Measurements from ENCODE around the gene ARHGAP26.

ARHGAP26 gene

DNA sequence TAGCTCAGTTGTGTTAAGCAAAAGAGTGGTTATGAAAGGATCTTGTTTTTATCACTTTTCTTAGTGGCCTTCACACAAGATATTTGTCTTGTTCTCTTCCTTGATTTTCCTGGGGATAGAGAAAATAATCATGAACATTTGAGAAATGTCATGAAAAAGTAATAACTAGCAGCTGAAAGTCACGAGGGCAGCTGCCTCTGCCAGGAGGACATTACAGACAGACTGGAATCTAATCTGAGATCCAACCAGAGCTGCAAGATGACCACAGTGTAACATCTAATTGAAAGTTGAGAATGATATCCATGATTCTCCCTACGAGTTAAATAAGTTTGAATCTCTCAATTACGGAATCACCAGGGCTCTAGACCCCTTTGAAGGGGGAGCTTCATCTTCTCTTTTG lies 274.9 kb downstream of the ARHGAP26 start:
- DNase-seq (ENCODE audit: low spot score) = no peak

DNA sequence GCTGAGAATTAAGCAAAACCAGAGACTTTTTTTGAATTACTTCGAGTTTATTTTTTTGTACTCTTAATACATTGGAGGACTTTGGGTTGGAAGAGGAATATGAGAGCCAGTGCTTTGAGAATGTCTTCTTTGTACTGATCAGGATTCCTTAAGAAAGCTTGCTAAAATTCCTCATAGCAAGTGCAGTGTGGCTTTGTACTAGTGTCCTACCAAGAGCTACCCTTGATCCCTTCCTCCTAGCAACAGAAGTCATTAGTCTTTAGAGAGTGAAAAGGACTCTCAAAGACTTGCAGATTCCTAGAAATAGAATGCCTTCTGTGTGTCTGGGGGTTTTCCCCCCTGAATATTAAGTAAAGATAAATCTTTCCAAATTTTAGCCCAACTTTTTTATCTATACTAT lies 276.1 kb downstream of the ARHGAP26 start:
- DNase-seq (ENCODE audit: low spot score) = no peak

DNA sequence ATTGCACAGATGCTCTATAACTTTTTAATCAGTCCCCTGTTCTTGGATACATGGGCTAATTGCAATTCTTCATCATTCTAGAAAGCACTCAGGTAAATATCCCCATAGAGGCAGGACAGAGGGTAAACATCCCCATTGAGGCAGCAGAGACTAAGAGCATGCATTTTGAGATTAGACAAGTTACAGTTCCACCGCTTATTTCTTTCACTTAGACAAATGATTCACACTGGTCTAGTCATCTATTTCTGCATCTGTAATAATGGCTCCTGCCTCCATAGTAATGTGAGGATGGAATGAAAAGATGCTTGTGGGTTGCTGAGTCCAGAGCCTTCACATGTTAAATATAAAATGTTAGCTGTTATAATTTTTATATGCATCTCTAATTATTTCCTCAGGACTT lies 276.9 kb downstream of the ARHGAP26 start:
- no peak for DNase-seq (ENCODE audit: low spot score)

DNA sequence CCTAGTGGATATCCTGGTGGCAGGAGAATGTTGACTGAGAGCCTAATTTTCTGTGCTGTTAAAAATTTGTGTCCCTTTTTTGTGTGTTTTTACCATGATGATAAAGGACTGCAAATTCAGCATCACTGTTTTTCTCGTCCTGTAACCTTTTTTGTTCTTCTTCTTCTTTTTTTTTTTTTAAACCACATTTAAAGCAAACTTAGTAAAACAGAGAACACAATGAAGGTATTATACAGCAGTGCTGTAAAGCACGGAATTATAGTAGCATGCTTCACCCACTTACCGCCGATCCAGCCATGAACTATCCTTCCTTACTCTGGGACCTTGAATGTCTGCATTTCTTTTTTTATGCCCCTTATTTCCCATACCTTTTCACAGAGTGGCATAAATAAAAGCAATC lies 280.0 kb downstream of the ARHGAP26 start:
- DNase-seq (ENCODE audit: low spot score) = no peak

DNA sequence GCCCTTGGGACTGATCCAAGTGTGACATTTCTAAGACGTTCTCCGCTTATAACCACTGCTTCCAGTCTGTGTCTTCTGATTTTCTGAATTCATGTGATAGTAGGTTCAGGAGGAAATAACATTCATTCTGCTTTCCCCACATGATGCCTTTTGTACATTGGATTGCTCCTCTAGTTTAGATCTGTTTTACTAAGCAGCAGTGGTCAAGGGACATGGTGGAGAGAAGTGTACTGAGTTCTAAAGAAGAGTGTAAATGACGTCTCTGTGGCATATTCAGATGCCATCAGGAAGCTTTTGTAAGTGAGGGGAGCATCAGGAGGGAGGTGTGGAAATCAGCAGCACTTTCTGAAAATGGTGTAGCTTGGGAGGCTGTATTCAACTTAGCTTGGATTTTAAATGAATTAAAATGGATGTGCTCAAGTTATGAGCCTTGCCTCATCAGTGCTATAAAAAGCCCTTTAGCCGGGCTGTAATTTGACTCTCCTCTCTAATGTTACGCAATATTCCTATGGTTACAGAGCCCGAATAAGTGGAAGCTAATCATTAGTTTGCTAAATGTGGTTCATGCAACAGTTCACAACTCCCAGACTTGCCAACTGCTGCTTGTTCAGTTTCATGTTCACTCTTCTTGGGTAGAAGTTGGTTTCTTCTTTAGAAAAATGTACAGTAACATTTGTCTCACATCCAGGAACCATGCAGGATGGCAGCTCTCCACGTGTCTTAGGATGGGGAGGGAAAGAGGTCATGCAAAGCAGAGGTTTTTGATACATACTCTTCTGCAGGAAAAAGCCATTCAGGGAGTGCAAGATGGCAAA lies 281.3 kb downstream of the ARHGAP26 start:
- peak; percentile 80 for DNase-seq (ENCODE audit: low spot score)

DNA sequence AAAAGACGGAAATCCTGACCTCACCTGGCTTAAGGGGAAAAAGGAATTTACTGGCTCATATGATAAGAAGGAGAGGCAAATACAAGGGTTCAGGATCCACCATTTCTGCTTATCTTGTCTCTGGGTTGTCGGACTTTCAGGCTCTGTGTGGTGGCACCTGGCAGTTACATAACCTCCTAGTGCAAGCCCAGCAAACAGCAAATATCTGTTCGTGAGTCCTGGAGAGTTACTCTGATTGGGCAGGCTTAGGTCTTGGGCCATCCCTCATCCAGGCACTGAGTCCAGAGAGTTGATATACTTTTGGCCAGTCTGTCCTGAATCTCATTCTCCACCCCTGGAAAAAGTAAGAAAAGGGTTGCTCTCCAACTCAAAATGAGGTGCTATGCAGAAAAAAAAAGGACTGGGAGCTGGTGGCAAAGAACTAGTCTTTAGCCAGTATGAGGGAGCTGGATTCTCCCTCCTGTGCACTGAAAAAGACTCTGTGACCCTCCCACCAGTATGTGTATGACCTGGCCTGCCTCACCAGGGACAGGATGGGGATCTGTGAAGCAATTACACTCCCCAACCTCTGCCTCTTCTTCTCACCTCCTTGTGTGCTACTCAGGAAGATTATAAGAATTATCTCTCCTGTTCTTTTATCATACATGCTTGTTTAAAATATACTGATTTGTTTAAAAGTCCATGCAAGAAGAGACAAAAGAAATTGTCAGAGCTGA lies 282.9 kb downstream of the ARHGAP26 start:
- DNase-seq (ENCODE audit: low spot score) = no peak

DNA sequence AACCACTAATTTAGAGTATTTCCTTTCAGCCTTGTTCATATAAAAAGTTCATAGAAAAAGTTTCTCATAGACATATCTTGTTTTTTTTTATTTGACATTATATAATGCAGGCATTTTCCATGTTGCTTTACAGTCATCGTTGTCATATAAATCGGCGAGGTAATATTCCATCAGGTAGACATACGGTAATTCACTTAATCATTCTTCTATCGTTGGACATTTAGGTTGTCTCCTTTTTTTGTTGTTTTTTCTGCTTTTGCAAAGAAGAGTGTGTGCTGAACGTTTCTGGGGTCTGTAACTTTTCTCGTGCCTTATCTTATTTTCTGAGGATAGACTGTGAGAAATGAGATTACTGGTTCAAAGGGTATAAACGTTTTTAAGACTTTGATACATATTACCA lies 283.6 kb downstream of the ARHGAP26 start:
- DNase-seq (ENCODE audit: low spot score) = no peak

DNA sequence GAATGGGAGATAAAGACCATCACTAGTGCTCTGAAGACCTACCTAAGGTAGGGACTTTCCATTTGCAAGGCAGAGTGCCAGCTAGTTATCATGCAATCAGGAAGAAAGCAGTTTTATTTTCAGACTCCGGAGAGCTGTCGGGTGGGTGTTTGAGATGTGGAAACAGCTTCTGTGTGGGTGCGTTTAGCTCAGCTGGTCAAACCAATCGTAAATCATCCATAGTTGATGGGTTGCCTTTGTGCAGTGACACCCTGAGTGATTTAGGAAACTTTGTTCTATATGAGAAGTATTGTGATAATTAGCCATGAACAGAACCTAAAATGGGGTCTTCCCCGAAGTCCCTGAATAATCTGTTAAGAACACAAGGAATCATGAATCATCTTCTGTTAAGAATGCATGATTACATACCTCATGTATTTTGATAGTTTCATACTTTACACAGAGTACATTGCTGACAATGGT lies 284.3 kb downstream of the ARHGAP26 start:
- no peak for DNase-seq (ENCODE audit: low spot score)

DNA sequence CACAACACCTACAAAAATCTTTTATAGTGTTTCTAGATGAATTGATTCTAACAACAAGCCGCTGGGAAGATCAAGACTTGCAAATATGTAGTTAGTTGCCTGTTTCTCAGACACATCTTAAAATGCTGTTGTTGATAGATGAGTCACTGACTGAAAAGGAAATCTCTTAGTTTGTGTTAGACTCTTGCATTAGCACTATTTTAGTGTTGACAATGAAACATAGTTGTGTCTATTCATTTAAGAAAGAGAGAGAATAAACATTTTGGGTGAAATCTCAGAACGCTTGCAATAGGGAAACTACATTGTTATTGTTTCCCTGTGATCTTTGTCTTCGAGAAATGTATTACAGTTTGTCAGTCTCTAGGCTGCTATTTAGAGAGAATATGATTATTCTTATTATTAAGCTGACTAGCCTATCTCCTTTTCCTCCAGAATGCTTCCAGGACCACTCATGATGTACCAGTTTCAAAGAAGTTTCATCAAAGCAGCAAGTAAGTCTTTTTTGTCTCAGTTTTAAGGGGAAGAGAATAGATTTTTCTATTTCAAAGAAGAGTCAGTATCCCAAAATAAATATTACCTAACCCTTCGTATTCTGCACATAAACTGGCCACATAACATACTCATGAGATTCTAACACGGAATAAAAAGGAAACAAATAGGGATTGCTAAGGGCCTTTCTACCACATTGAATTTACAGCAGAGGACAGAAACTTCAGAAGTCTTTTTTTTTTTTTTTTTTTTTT lies 285.6 kb downstream of the ARHGAP26 start:
- no peak for DNase-seq (ENCODE audit: low spot score)

DNA sequence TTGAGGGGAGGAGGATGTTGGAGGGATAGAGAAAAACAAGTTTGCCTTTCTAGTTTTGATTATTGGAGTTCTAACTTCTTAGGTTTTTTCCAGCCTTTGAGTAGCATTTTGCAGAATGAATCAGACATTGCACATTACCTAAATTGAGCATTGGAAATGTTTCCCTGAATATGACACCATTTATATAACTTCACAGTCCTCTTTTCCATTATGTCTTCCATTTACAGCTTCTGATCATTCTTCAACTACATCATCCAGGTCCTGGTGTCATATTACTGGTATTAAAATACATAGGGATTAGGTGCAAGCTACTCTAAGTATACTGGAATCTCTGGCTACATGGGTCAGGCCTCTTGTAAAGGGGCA lies 286.1 kb downstream of the ARHGAP26 start:
- DNase-seq (ENCODE audit: low spot score) = no peak

DNA sequence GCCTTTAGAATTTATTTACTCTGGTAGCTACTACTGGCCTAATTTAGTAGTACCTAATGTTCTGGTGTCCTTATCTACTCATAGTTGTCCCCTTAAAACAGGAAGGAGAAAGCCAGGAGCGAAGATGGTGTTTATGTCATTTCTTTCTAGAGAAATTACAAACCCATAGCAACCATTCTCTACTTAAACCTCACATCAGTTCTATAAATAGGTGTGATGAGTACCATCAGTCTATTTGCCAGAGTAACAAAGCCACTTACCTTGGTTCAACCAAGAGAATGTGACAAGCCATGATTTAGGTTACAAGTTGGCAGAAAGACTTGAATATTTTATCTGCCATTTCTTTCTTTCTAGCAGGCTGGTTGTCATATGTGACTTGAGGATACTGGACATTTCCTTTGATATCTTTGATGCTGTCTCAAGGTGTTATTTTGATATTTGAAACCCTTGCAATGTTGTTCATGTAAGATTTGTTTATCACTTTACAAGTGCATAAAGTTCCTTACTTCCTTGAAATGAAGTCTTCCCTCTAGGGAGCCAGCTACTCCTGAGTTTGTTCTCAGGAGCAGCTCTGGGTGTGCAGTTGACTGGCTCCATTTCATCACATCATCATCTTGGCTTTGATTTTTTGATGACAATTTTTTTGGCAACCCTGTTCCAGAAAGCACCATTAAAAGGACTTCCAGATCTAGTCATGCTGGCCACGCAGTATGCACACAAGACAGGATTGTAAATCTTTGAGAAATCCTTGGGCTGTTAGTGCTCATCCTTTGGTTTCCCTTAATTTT lies 286.8 kb downstream of the ARHGAP26 start:
- DNase-seq (ENCODE audit: low spot score) = no peak

DNA sequence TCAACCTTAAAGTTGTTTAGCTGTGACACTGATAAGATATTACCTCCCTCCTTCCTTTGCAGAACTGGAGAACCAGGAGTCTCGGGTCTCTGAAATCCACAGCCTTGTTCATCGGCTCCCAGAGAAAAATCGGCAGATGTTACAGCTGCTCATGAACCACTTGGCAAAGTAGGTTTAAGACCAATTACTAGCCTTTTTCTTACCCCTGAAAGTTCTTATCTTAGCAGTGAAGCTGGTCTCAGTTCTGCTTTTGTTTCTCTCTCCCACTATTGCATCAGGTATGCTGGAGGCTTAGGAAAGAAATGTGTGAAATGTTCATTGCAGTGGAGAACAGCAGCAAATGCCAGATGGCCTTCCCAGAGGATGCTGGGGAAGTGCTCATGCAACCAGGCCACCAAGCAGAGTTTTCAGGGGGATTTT lies 287.4 kb downstream of the ARHGAP26 start:
- DNase-seq (ENCODE audit: low spot score) = no peak

DNA sequence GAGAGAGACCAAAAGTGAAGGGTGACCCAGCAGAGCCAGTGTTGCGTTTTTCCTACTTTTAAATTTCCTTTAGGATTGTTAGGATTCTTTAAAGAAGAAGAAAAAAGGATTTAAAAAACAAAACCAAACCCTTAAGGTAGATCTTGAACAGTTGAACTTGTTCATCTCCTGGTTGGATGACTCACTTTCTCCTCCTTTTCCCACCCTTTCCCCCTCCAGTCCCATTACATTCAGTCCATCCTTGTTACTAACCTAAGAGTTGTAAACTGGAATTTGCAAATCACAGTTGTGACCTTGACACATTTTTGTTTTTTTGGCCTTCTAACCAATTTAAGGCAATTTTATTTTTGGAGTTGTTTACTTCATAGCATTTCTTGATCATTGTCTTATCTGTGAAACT lies 289.2 kb downstream of the ARHGAP26 start:
- no peak for DNase-seq (ENCODE audit: low spot score)

DNA sequence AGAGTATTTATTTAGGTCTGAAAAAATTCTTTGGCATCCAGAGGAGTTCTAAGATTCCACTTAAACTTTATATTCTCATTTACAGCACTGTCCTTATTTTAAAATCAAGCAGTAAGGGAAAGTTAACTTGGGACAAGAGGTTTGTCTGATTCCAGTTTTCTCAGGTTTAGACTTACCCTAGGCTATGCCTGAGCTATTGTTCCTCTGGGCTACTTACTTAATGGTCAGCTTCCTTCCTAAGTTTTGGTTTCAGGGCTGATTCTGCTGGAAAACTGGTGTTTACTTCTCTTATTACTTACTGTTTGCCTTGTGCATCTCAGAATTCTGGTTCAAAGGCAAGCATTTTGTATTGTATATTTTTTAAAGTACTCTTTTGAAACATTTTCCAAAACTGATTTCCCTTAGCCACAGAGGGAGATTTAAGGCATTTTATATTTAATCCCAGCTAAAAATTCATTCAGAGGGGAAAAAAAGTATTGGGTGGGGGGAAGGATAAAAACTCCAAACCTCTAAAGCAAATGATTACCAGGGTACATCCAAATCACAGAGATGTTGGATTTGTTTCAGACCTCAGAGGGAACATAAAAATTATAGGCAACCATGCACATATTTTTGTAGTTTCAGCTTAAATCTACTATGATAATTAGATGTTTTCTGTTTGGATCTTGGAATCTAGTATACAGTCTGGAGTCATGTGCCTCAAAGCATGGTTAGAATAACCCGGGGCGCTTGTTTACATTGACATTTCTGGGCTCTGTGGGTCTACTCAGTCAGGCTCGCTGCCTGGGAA lies 290.0 kb downstream of the ARHGAP26 start:
- no peak for DNase-seq (ENCODE audit: low spot score)

DNA sequence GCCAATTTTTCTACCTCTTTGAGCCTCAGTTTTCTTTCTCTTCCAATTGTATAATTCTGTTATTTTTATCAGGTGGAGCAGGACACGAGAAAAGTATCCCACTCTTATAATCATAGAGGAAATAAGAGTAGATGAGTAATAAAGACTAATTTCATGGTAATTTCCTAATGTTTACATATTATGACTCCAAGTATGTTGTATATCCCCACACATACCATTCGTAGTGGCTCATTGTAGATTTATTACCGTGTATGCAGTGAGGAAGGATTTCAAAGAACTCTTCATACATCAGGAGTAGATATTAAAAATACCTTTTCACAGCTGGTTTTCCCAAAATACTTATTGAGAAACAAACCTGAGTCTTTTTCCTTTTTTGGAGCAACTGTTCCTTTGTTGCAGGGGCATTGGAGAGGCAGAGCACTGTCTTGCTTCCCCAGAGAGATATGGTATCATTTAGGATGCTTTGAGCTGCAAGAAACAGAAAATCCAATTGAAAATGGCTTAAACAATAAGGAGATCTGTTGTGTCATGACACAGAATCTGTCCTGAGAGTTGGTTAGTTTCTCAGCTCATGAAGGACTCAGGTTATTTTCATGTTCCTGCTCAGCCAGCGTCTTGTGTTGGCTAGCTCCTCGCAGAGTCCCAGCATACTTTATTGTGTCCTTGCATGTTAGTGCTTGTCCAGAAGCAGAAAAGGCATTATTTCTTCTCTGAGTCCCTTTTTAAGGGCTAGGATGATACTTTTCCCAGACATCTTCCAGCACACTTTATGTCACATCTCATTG lies 291.2 kb downstream of the ARHGAP26 start:
- peak; percentile 73 for DNase-seq (ENCODE audit: low spot score)

DNA sequence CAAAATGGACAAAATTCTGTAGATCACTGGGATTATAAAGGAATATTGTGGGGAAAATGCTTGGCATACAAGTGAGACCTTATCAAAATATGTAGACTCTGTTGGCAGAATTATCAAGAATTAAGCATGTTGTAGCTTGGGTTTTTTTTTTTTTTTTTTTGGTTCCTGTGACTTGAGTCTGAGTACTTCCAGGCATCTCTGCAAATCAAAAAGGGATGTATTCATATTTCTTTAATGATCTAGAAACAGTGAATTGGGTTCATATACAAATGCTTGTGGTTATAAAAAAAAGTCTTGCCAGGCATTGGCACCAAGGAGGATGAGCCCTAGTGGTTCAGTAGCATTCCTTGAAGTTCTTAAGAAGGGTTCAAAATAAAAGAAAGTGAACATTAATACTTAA lies 292.2 kb downstream of the ARHGAP26 start:
- no peak for DNase-seq (ENCODE audit: low spot score)

DNA sequence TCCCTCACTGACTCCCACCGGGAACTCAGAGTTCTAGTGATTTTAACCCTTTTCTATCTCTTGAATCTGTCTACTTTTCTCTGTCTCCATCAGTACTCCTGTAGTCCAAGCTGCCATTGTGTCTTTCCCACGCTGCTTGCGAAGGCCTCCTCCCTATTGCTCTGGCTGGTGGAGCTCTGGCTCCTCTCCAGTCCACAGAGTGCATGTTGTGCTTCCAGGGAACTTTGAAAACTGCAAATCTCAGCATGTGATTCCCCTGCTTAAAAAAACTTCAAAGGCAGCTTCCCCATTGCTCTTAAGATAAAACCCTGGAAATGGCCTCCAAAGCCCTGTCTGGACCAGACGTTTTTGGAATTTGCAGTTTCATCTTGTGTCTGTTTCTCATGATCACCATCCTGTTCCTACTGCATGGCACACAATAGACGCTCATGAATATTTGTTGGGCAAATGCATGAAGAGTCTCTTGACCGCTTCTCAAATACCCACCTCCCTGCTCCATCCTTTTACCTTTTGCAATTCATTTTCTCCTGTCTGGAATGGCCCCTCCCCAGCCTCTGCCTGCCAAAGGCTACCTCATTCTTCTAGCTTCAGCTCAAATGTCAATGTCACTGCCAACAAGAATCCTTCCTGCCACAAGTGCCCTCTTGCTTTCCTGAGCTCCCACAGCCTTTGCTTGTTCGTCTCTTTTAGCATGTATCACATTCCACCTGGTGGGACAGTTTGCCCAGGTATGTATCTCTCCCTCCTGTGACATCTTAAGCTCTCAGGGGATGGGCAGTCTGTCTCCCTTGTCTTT lies 293.2 kb downstream of the ARHGAP26 start:
- DNase-seq (ENCODE audit: low spot score) = no peak

DNA sequence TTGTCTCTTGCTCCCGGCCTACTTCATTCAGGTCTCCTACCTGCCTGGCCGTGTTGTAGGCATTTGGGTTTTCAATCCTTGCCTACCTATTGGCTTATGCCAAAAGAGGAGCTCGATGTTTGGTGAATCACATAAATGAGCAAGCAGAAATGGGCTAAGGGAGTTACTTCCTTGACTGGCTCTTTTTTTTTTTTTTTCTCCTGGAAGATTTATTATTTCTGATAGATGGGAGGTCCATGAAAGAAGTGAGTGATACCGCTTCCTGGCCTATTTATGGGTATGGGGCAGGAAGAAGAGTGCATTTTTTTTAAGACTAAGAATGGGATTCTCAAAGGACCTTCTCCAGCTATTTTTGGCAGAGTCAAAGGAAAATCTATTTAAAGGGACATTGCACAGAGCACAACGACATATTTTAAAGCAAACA lies 294.1 kb downstream of the ARHGAP26 start:
- no peak for DNase-seq (ENCODE audit: low spot score)

DNA sequence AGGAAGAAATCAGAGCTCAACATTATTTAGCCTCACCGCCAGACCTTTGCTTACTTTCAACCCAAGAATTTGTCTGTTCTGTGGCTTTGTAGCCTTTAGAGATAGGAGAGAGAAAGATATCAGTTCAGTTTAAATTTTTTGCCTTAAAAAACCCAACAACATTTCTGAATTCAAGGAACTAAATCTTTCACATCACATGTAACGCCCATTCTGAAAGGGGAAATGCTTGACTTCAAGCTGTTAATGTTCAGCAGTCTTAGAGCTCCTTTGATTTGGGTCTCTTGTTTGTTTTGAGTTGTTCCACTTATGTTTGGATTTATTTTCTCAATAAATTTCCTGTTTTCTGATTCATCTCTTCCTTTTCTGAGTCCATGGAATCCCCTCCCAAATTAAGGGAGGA lies 294.5 kb downstream of the ARHGAP26 start:
- no peak for DNase-seq (ENCODE audit: low spot score)
